H1 (cell line): Measurements from ENCODE around the gene NTN5. TPM values are rescaled to one million over a fixed set of nuclear protein-coding genes. Genes with fewer than 3 reads are reported as not detected.

Experiments used
- CTCF ChIA-PET: fragments of 300-600 bp; sonication (Branson Sonifier 250); formaldehyde crosslinking; loops from one replicate; lab custom pipeline; 2021; ENCODE audit not compliant: partially characterized antibody; lab: Charles Lee
- POLR2A ChIA-PET: fragments of 300-600 bp; sonication (Branson Sonifier 250); formaldehyde crosslinking; loops from one replicate; lab custom pipeline; 2021; ENCODE audit warnings: inconsistent platforms; ENCODE audit not compliant: partially characterized antibody; lab: Charles Lee
- DNase-seq, 2 experiments: peaks; one replicate each; pipeline versions ENCODE4 v3.0.0 to v3.0.0-alpha.2; 2010 to 2022; ENCODE audit warnings: low spot score in 2 of 2, low read depth in 1 of 2, mixed read lengths in 1 of 2
- FAIRE-seq: peaks from 2 replicates; lab custom pipeline; 2011; peaks lifted over from hg19 to GRCh38; lab: Jason Lieb, UNC
- H2AFZ ChIP-seq: 2 replicates; pipeline ENCODE4 v1.8.1; 2012; ENCODE audit warnings: low read length, inconsistent platforms
- H2AK5ac ChIP-seq: 2 replicates; pipeline ENCODE4 v1.6.1; 2013; ENCODE audit warnings: low read depth, low read length
- H2BK120ac ChIP-seq: replicated peaks from 2 replicates; pipeline ENCODE3; 2013; ENCODE audit warnings: low read depth, low read length, inconsistent platforms
- H2BK12ac ChIP-seq: 2 replicates; pipeline ENCODE4 v1.6.1; 2013; ENCODE audit warnings: low read depth, low read length
- H2BK15ac ChIP-seq: 2 replicates; pipeline ENCODE4 v1.6.1; 2013; ENCODE audit warnings: low read length
- H2BK20ac ChIP-seq: 2 replicates; pipeline ENCODE4 v1.6.1; 2013; ENCODE audit warnings: low read length
- H2BK5ac ChIP-seq: 2 replicates; pipeline ENCODE4 v1.6.1; 2013; ENCODE audit warnings: low read depth, low read length
- H3K14ac ChIP-seq: 2 replicates; pipeline ENCODE4 v1.6.1; 2013; ENCODE audit warnings: inconsistent platforms; ENCODE audit not compliant: insufficient read length
- H3K18ac ChIP-seq: 2 replicates; pipeline ENCODE4 v1.6.1; 2013; ENCODE audit warnings: low read length; ENCODE audit errors: extremely low read depth
- H3K23ac ChIP-seq: 2 replicates; pipeline ENCODE4 v1.6.1; 2013; ENCODE audit warnings: inconsistent platforms; ENCODE audit not compliant: insufficient read length
- H3K23me2 ChIP-seq: 2 replicates; pipeline ENCODE4 v1.6.1; 2013; ENCODE audit warnings: low read depth, low read length
- H3K27ac ChIP-seq: 2 replicates; pipeline ENCODE4 v1.6.1; 2011; ENCODE audit warnings: low read depth, low read length, inconsistent platforms
- H3K27me3 ChIP-seq, 4 experiments: replicated peaks in 1 of 4; 1 replicate in 1 of 4; 2 replicates in 3 of 4; pipeline versions ENCODE4 v1.6.1 to v1.8.1; 2011 to 2013; ENCODE audit warnings: low read length in 3 of 4, mild to moderate bottlenecking in 3 of 4, inconsistent platforms in 2 of 4, mixed read lengths in 2 of 4, moderate library complexity in 1 of 4; ENCODE audit not compliant: control insufficient read depth in 3 of 4, insufficient read depth in 3 of 4; ENCODE audit errors: extremely low read depth in 1 of 4
- H3K36me3 ChIP-seq, 4 experiments: 2 replicates each; pipeline versions ENCODE4 v1.6.1 to v1.8.1; 2011 to 2013; ENCODE audit warnings: mild to moderate bottlenecking in 4 of 4, low read length in 3 of 4, moderate library complexity in 2 of 4, control low read depth in 1 of 4, inconsistent platforms in 1 of 4; ENCODE audit not compliant: insufficient read depth in 4 of 4, control insufficient read depth in 2 of 4
- H3K4ac ChIP-seq: replicated peaks from 2 replicates; pipeline ENCODE3; 2013; ENCODE audit warnings: low read length, low read depth, mixed read lengths, inconsistent platforms; ENCODE audit not compliant: insufficient read length
- H3K4me1 ChIP-seq, 4 experiments: replicated peaks in 1 of 4; 1 replicate in 1 of 4; 2 replicates in 3 of 4; pipeline versions ENCODE4 v1.6.1 to v1.8.1; 2011 to 2013; ENCODE audit warnings: low read length in 3 of 4, inconsistent platforms in 2 of 4, mixed read lengths in 1 of 4; ENCODE audit not compliant: insufficient read depth in 4 of 4, control insufficient read depth in 3 of 4
- H3K4me2 ChIP-seq, 2 experiments: 2 replicates each; pipeline versions ENCODE4 v1.6.1 to v1.8.1; 2011 to 2013; ENCODE audit warnings: low read depth in 2 of 2, low read length in 2 of 2, control low read depth in 1 of 2, inconsistent platforms in 1 of 2, mild to moderate bottlenecking in 1 of 2; ENCODE audit not compliant: insufficient read depth in 1 of 2
- H3K4me3 ChIP-seq, 4 experiments: fragments of 200-600, 300-600 bp in 1 of 4; sonication (generic), shearing (Covaris generic), sonication (Bioruptor Twin) in 1 of 4; 2 replicates each; pipeline versions ENCODE4 v1.5.1 to v1.8.1; 2011 to 2016; ENCODE audit warnings: low read length in 4 of 4, low read depth in 3 of 4, control low read depth in 2 of 4, inconsistent platforms in 2 of 4, mild to moderate bottlenecking in 2 of 4, mixed read lengths in 1 of 4, moderate library complexity in 1 of 4; ENCODE audit not compliant: insufficient read depth in 2 of 4; ENCODE audit errors: extremely low read depth in 1 of 4
- H3K56ac ChIP-seq: replicated peaks from 2 replicates; pipeline ENCODE3; 2013; ENCODE audit warnings: low read depth, mild to moderate bottlenecking, mixed read lengths, low read length, inconsistent platforms; ENCODE audit not compliant: insufficient read length
- H3K79me1 ChIP-seq: 2 replicates; pipeline ENCODE4 v1.6.1; 2013; ENCODE audit warnings: low read depth, low read length, control low read depth
- H3K79me2 ChIP-seq, 2 experiments: 2 replicates each; pipeline versions ENCODE4 v1.6.1 to v1.8.1; 2012 to 2013; ENCODE audit warnings: low read length in 2 of 2, mild to moderate bottlenecking in 2 of 2, inconsistent platforms in 1 of 2; ENCODE audit not compliant: insufficient read depth in 2 of 2, control insufficient read depth in 1 of 2
- H3K9ac ChIP-seq, 4 experiments: replicated peaks in 1 of 4; 1 replicate in 1 of 4; 2 replicates in 3 of 4; pipeline versions ENCODE4 v1.6.1 to v1.8.1; 2011 to 2013; ENCODE audit warnings: low read depth in 3 of 4, low read length in 3 of 4, control low read depth in 2 of 4, mild to moderate bottlenecking in 2 of 4, moderate library complexity in 2 of 4, inconsistent platforms in 1 of 4; ENCODE audit errors: extremely low read depth in 1 of 4
- H3K9me3 ChIP-seq, 2 experiments: 2 replicates each; pipeline versions ENCODE4 v1.6.1 to v1.8.1; 2012 to 2013; ENCODE audit warnings: mild to moderate bottlenecking in 2 of 2, moderate library complexity in 2 of 2, control low read depth in 1 of 2, inconsistent platforms in 1 of 2, low read depth in 1 of 2, low read length in 1 of 2, mixed read lengths in 1 of 2; ENCODE audit not compliant: insufficient read depth in 2 of 2
- H4K20me1 ChIP-seq, 2 experiments: replicated peaks in 1 of 2; 2 replicates each; pipeline versions ENCODE3 to v1.8.1; 2011 to 2013; ENCODE audit warnings: inconsistent platforms in 2 of 2, low read length in 2 of 2, mild to moderate bottlenecking in 1 of 2; ENCODE audit not compliant: insufficient read depth in 2 of 2, control insufficient read depth in 1 of 2
- H4K5ac ChIP-seq: 2 replicates; pipeline ENCODE4 v1.6.1; 2013; ENCODE audit warnings: low read length, low read depth, mixed read lengths, inconsistent platforms; ENCODE audit not compliant: insufficient read length
- H4K8ac ChIP-seq: 2 replicates; pipeline ENCODE4 v1.8.0; 2013; ENCODE audit warnings: mild to moderate bottlenecking, moderate library complexity, low read length, inconsistent platforms; ENCODE audit not compliant: insufficient read depth; ENCODE audit errors: extremely low read depth
- H4K91ac ChIP-seq: replicated peaks from 2 replicates; pipeline ENCODE3; 2013; ENCODE audit warnings: low read length, mixed read lengths, inconsistent platforms; ENCODE audit not compliant: insufficient read length
- CBX8 ChIP-seq: fragments of 300-800, 300-1000 bp; sonication (generic); IDR thresholded peaks from 2 replicates; pipeline ENCODE4 v1.7.1; 2016; ENCODE audit warnings: low read depth, low read length, borderline replicate concordance
- CTBP2 ChIP-seq: IDR thresholded peaks from 2 replicates; pipeline ENCODE4 v1.7.0; 2011; ENCODE audit warnings: borderline replicate concordance, mild to moderate bottlenecking, moderate library complexity, mixed read lengths, low read length; ENCODE audit not compliant: insufficient read depth, insufficient read length
- EGR1 ChIP-seq: IDR thresholded peaks from 2 replicates; pipeline ENCODE4 v1.6.1; 2011; ENCODE audit warnings: low read depth, low read length, borderline replicate concordance
- FOSL1 ChIP-seq: IDR thresholded peaks from 2 replicates; pipeline ENCODE4 v1.6.1; 2011; ENCODE audit warnings: mild to moderate bottlenecking, low read depth, low read length, moderate library complexity; ENCODE audit not compliant: insufficient read depth
- KDM1A ChIP-seq: fragments of 200-600, 300-600 bp; sonication (generic); IDR thresholded peaks from 2 replicates; pipeline ENCODE4 v1.7.1; 2016; ENCODE audit warnings: mild to moderate bottlenecking, low read length, borderline replicate concordance
- RBBP5 ChIP-seq: IDR thresholded peaks from 2 replicates; pipeline ENCODE4 v1.7.1; 2012; ENCODE audit warnings: low read depth, mild to moderate bottlenecking, inconsistent platforms, low read length, moderate library complexity, borderline replicate concordance
- SIX5 ChIP-seq: IDR thresholded peaks from 2 replicates; pipeline ENCODE4 v1.6.1; 2011; ENCODE audit warnings: mild to moderate bottlenecking, low read depth, low read length
- TEAD4 ChIP-seq: IDR thresholded peaks from 2 replicates; pipeline ENCODE4 v1.6.1; 2012; ENCODE audit warnings: low read depth, low read length, inconsistent platforms, mixed read lengths
- YY1 ChIP-seq: IDR thresholded peaks from 2 replicates; pipeline ENCODE4 v1.6.1; 2011; ENCODE audit warnings: low read depth, mild to moderate bottlenecking, low read length
- WGBS, 2 experiments: shearing (Covaris generic) in 1 of 2; methylation state at CpG; one replicate each; pipeline versions ENCODE4 v1.1.6 to v1.1.7; 2013 to 2015; ENCODE audit warnings: low lambda C conversion rate in 2 of 2, mixed read lengths in 2 of 2, inconsistent platforms in 1 of 2, low coverage in 1 of 2, missing lambda C conversion rate in 1 of 2; ENCODE audit not compliant: insufficient replicate concordance in 2 of 2, insufficient coverage in 1 of 2, insufficient read length in 1 of 2; ENCODE audit errors: extremely low coverage in 1 of 2, missing lambda C conversion rate in 1 of 2; 5-methylcytosine and 5-hydroxymethylcytosine counted together
- polyA plus RNA-seq, 7 experiments: library from polyadenylated mRNA; depleted of rRNA in 3 of 7; stranded (reverse) in 5 of 7; unstranded in 2 of 7; fragments of >200 nt in 5 of 7; fragments of 200-250 nt in 2 of 7; gene quantifications; 1 replicate in 5 of 7; 2 replicates in 1 of 7; 4 replicates in 1 of 7; pipeline versions ENCODE4 v1.2.1 to v1.2.3, GENCODE V29; 2011 to 2013; ENCODE audit warnings: missing spikeins in 2 of 7, mixed read lengths in 2 of 7
- total RNA-seq: library from RNA; stranded (reverse); fragmentation: NEBNext Ultra II Directional; extraction: Animal tissue kit (Norgen Biotek cat#: 25700); gene quantifications from 2 replicates; pipeline ENCODE4 v1.2.1, GENCODE V29; 2021
- TF ChIP-seq, protein P1 (sequence below): IDR thresholded peaks from 2 replicates; pipeline ENCODE4 v1.6.1; 2011; ENCODE audit warnings: low read depth, mild to moderate bottlenecking, low read length; ENCODE audit not compliant: insufficient read depth

The NTN5 gene
- total and polyA plus RNA-seq, 2 of the 8 experiments (the other 6 are each of a cell fraction or from before 2014, with no cell fraction given): 0.47 to 0.85 TPM

DNA sequence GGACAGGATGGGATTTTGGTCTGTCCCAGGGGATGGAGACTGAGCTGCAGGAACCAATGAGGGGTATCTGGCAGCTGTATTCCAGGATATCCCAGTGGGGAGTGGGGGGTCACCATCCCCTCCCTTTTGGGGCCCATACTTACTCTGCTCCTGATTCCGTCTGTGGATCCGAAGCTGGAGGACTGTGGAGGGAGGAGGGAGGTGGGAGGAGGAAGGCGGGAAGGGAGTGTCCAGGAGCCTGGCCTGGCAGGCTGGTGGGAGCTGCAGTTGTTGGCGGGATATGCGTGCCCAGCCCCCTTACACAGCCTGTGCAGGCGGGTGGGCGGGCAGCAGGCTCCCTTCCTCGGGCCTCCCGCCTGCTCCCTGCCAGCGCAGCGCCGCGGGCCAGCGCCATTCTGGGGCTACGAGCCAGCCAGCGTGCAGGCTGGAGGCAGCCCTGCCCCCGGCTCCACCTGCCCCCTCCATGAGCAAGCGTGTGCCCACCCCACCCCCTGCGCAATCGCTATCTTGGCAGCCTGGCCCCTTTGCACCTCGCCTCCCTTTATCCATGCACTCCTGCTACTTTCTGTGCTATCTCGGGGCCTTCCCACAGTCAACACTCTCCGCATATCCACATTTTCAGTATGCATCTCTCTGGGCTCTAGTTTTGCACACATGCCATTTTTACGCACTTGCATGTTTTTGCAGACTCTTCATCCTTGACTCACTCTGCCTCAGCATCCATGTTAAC lies 43.9 kb upstream of the NTN5 start:
- no peak overlapping the region; the same call in 1 of the 2 replicates for H2BK15ac ChIP-seq
- H3K27ac ChIP-seq: no peak overlapping the region
- H3K9me3 ChIP-seq: no peaks in the 10 kb centered on the region
- no peak overlapping the region for H4K91ac ChIP-seq
- H4K5ac ChIP-seq: peak overlapping the region; percentile 44
- H2BK12ac ChIP-seq: 0 out of 2 replicates have a peak overlapping the region, but pooled peaks have one; percentile 43
- H2BK5ac ChIP-seq: no peak overlapping the region
- H2AK5ac ChIP-seq: no peak overlapping the region; the same call in 1 of the 2 replicates
- no peak overlapping the region for H2BK20ac ChIP-seq
- WGBS, 2 experiments: 28% methylated on average over 13 of the region's 24 CpGs; no CpG with 5 or more reads in 1 of the 2 experiments
- no peak overlapping the region for H2BK120ac ChIP-seq
- peaks cover 21% of the 10 kb centered on the region; the same call in 1 of the 2 replicates for H3K23me2 ChIP-seq
- H3K14ac ChIP-seq: no peak overlapping the region
- H3K4me2 ChIP-seq: peak overlapping the region; percentile 52 to 78
- no peaks in the 10 kb centered on the region for H3K79me1 ChIP-seq
- FAIRE-seq: no peak
- H3K4me1 ChIP-seq: peaks cover 0 to 31% (median 14%) of the 10 kb centered on the region in 4 experiments; a peak in 6 of 7 replicates
- H3K79me2 ChIP-seq: no peaks in the 10 kb centered on the region
- H3K56ac ChIP-seq: no peak overlapping the region
- no peaks in the 10 kb centered on the region for H3K36me3 ChIP-seq
- H3K4me3 ChIP-seq: peak overlapping the region in 3 of 4 experiments; percentile 4 to 48 (median 27); a peak in 4 of 8 replicates
- no peak overlapping the region for H3K4ac ChIP-seq
- H4K20me1 ChIP-seq: no peaks in the 10 kb centered on the region
- no peak overlapping the region for H4K8ac ChIP-seq
- no peaks in the 10 kb centered on the region for H3K27me3 ChIP-seq
- H3K18ac ChIP-seq: peak overlapping the region; percentile 55; the same call in 1 of the 2 replicates
- peak overlapping the region in 1 of 4 experiments; percentile 7; a peak in 1 of 7 replicates for H3K9ac ChIP-seq
- ChIA-PET POLR2A (interaction anchor here (0.6 to 7.7 kb wide), 9 partner anchors 9 to 71 kb away, joined by 3 to 59 read pairs (median 3); partner anchors contain the start of genes CA11 and FUT2), CTCF (interaction anchor here (0.6 to 8.2 kb wide), 10 partner anchors 9 to 590 kb away, joined by 3 to 53 read pairs (median 5); partner anchors contain the start of genes CA11, FUT2 and HSD17B14)
- H2AFZ ChIP-seq: 0 out of 2 replicates have a peak overlapping the region, but pooled peaks have one; percentile 34
- no peak overlapping the region for H3K23ac ChIP-seq
- DNase-seq: peak in 1 of 2 experiments; percentile 68
- TF ChIP-seq FOSL1 (no peak), CBX8 (no peak), KDM1A (no peak), RBBP5 (0 out of 2 replicates have a peak, but pooled peaks have one; percentile 30), SIX5 (no peak), EGR1 (peak; percentile 17; the same call in 1 of the 2 replicates), TEAD4 (no peak), CTBP2 (no peak), YY1 (peak; percentile 48; the same call in 1 of the 2 replicates)
- TF ChIP-seq, protein P1, sequence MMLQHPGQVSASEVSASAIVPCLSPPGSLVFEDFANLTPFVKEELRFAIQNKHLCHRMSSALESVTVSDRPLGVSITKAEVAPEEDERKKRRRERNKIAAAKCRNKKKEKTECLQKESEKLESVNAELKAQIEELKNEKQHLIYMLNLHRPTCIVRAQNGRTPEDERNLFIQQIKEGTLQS: no peak
